HG03520 (cell line): ENCODE results near the gene BHLHE41.

Experiments
- ATAC-seq: cut with Tn5 transposase; IDR thresholded peaks from one replicate; pipeline ENCODE4 v1.9.1; 2021; ENCODE audit warnings: mild to moderate bottlenecking, moderate library complexity; ENCODE audit not compliant: unreplicated experiment

BHLHE41 gene

DNA sequence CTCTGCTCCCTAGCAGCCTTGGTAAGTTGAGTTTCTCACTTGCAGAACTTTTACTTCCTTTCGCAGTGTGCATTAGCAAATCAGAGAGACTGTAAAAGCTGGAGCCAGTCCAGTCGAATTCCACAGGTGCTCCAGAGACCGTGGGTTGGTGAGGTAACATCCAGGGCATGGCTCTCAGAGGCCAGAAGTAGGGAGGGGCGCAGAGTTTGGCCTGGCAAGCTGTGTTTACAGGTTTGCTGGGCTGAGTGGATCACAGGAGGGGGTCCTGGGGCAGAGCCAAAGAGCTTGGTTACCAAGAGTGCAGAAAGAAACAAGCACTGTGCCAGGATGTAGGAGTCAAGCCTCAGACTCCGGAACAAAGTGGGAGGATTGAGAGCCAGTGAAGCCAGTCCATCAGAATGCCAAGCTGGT, 10.2 kb upstream of the BHLHE41 start:
- no peak for ATAC-seq

- no peak for ATAC-seq
These were observed 9.7 kb upstream of the BHLHE41 start for GRCh38 chr12:26134540-26134939.

DNA sequence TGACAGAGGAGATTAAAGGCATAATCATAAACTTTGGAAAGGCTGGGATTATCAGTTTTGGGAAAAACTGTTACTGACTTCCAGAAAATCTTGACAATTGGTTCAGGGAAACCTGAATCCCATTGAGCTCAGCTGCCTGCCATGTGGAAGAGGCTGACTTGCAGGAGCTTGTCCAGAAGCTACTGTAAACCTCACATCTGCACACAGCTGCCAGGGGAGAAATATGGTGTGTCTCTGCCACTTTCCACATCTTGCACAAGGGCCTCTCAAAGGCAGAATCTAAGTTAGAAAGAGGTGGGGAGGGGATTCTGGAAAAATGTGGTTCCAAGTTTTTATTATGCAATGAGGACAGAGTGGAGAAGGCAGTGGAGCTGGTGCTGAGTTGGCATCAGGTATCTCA, 8.7 kb upstream of the BHLHE41 start:
- no peak for ATAC-seq

DNA sequence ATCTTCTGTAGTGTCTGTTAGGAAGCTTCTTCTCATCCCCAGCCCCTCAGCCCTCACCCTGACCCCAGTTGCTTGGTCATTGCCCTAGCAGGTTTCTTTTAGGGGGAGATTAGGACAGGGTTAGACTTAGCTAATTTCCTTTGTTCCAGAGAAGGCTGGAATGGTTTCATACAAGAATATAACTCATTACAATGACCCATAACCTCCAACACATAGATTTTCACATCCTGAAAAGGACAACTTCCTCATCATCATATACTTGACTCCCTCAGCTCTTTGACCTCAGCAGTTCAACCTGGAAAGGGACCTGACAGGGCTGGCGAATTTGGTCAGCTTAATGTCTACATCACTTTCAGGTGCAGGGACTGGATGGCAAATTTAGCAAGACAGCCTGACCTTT, 8.0 kb upstream of the BHLHE41 start:
- ATAC-seq, result no peak

- ATAC-seq, result no peak
These were observed 7.1 kb upstream of the BHLHE41 start for GRCh38 chr12:26131936-26132335.

DNA sequence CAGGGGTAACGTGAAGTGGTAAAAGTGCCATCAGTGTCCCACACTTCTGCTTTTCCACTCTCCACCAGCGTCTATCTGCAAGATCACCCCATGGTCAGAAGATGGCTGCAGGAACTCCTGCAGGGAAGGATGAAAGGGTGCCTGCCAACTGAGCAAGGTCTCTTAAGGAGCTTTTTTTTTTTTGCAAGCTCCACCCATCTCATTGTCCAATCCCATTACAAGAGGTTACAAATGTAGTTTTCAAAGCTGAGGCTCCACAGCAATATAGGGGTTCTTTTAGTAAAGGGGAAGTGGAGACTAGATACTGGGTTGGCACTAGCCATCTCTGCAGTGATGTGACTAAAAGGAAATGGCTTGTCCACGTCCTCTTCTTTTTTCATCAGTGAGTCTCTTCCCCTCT, 5.9 kb upstream of the BHLHE41 start:
- peak; percentile 41 for ATAC-seq

DNA sequence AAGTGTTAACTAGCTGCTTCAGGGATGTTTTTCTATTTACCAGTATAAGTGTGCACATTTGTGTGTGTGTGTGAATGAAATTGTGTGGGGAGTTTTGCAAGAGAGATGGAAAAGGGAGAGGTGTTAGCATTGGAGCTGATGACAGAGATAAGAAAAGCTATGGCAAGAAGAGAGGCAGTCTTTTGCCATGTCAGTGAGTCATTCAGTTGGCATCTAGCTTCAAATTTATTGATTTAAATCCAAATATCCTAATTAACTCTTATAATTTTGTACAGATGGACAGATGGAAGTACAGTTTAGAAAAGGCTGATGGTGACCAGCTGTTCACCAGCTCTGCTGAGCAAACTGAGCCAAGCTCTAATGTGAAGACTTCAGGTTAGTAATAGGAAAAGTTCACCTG, 3.3 kb upstream of the BHLHE41 start:
- ATAC-seq, result no peak

DNA sequence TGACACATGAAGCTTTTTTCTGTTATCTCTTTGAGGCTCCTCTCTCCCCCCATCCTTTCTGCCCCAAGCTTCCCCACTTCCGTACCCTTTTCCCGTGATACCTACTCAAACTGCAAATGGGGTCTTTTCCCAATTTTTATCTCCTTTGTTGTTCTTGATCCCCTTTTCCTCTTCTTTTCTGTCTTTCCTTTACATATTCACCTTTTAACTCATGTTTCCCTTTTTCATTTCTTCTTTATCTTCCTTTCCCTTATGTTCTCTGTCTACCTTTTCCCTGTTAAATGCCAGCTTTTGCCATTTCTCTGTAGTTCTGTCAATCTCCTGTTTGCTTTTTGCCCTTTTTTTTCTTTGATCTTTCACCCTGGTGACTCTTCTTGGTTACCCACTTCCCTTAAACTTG, 2.6 kb upstream of the BHLHE41 start:
- no peak for ATAC-seq

DNA sequence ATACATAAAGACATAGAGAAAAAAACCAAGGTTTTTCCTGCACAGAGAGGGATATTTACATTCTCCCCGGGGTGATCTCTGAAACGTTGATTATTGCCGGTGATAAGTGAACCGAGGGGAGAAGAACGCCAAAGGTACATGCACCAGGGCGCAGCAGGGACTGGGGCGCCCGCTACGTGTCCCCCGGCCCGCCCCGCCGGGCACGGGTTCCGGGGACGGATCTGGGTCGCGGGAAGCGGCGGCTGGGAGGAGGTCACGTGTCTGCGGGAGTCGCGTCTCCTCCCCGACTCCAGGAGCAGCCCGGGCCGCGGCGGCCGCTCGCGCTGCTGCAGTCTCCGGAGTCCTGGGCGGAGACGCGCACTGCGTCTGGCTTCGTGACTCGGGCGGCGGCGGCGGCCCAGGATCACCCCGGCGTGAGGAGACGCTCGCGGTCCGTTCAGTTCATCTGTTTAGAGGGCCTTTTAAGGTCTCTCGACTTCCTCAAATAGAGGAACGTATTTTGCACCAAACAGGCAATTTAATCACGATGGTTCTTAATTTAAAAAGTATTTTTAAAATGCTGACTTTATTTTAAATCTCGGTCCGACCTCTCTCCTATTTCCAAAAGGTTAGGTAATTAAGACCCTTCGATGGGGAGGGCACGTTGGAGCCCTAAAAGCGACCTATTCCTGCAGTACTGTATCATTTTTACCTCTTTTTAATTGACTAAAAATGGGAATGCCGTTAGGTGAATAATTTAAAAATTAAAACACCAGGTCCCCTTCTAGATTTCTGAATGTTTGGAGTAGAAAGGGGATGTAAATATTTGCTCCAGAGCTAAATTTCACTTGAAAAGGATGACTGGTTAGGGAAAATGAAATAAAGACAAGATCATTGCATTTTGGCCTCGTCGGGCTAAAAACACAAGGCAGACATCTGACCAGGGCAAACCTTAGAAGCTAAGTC, 1.8 kb upstream of the BHLHE41 start:
- peak; percentile 42 for ATAC-seq

DNA sequence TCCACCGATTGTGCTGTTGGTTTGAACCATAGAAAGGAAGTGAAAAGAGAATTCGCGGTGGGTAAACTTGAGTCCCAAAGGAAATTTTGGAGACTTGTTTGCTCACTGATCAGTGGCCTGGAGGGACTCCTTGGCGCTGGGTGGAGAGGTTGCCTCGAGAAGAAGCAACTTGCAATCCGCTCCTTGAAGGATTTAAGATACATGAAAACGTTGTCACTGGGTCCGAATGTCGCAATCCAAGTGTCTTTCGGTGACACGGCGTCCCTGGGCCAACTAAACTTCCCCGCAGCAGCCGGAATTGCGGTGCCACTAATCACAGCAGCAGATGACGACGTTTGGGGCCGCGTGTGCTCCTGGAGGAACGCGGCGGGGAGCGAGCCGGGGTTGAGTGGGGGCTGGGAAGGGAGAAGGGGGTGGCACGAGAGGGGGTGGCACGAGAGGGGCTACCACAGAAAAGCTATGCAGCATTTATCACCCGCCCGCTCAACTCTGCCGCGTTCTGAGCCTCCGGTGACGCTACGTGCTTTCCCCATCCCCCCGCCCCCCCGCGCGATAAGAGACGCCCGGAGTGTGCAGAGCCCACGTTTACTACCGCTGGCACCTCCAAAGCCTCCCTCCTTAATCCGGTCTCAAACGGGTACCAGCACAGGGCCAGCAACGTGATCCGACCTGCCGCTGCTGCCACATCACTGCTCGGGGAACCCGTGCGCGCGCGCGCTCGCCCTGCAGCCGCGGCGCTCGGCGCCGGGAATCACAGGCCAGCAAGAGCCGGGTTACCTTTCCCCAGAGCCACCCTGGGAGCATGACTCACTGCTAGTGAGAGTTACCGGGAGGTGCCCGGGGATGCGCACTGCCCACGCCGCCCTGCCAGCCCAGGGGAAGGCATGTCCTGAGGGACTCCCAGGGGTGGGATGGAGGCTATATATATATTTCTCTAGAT, 833 bp upstream of the BHLHE41 start:
- peak; percentile 11 for ATAC-seq

- no peak for ATAC-seq
These were observed 1.3 kb downstream of the BHLHE41 start for GRCh38 chr12:26123482-26123980.

DNA sequence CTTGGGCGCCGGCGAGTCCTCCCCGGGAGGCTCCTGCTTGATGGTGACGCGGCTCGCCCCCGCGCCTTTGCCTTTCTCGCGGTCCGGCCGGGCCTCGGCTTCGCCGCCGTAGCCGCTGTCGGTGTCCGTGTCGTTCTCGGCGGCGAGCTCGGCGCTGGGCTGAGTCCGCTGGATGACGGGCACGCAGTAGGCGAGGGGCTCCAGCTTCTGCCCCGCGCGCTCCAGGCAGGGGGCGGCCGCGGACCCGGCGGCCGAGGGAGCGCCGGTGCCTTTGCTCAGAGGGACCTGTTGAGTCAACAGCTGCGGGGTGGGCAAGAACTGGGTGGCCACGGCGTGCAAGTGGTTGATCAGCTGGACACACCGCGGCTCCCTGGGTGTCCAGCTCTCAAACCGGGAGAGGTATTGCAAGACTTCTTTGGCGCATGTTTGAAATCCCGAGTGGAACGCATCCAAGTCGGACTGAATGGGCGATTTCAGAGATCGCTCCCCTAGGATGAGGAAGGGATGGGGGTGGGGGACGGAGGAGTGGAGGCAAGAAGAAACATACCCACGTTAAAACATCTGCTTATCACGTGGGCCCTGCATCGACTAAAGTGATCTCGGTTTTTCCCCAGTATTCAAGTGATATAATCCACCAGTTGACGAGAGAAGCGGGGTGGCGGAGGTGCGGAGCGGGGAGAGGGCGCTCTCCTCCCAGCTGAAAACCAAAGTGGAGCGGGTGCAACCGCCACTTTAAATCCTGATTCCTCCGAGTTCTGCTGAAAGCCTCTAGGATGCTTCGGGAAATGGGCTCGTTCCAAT, 2.0 kb downstream of the BHLHE41 start:
- ATAC-seq, result no peak

GRCh38 chr12:26122061-26122680, 2.7 kb downstream of the BHLHE41 start:
- no peak for ATAC-seq

DNA sequence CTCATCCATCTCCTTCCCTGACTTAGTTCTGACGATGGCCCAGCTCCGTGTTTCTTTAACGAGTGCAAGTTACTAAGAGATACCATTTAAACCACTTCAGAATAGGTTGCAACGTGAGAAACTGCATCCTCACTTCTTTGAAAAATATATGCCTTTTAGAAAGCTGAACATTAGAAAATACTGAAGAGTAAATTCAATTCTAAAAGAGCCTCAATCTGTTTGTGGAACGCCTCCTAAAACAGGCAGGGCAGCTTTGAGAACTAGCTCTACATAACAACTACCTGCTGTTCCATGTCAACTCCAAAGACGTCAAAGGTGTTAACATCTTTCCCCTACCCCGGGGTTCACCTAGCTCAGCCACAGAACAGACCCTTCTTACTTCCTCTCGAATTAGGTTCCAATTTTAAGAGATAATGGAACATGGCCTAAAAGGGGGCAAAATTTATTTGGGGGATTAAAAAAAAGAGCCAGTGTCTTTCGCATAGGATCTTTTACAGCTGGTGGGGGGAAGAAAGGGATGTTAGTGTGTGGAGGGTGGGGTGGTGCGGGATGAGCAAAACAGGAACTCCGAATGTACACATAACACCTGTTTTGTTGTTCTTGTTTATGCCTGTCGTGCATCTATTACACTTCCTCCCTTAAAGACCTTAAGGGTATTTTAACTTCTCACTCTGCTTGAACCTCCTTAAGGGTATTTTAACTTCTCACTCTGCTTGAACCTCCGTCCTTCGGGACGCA, 3.3 kb downstream of the BHLHE41 start:
- no peak for ATAC-seq

DNA sequence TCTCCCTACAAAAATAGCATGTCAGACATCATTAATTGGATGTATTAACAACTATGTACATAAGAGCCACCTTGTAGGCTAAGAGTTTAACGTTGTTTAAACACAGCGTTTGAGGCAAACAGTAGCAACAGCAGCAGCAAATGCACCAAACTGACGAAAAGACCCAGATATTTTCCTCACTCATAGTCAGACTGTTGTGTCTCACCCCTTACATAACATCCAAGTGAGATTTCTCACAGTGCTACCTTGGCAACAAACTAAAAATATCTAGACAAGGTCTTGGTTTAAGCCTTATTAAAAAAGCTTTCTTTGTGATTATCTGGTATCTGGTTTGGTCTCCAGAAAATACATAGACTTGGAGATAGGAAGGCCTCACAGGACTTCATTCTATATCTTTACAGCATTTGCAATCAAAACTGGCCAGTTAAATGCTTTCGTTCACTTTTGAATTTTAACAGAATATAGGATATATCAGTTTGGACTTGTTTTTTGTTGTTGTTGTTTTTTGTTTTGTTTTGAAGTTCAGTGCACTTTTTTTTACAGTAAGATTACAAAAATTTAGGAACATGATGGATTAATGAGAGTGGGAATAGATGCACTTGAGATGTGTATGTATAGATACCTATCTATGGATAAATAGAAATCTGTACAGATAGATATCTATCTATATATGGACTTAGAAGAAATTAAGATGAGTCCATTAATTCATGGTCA, 4.1 kb downstream of the BHLHE41 start:
- no peak for ATAC-seq

- no peak for ATAC-seq
These were observed 5.3 kb downstream of the BHLHE41 start for GRCh38 chr12:26119391-26119989.

GRCh38 chr12:26118308-26118707, 6.5 kb downstream of the BHLHE41 start:
- ATAC-seq, result no peak
